ENCODE results near the gene TOX3.

TOX3 gene

DNA sequence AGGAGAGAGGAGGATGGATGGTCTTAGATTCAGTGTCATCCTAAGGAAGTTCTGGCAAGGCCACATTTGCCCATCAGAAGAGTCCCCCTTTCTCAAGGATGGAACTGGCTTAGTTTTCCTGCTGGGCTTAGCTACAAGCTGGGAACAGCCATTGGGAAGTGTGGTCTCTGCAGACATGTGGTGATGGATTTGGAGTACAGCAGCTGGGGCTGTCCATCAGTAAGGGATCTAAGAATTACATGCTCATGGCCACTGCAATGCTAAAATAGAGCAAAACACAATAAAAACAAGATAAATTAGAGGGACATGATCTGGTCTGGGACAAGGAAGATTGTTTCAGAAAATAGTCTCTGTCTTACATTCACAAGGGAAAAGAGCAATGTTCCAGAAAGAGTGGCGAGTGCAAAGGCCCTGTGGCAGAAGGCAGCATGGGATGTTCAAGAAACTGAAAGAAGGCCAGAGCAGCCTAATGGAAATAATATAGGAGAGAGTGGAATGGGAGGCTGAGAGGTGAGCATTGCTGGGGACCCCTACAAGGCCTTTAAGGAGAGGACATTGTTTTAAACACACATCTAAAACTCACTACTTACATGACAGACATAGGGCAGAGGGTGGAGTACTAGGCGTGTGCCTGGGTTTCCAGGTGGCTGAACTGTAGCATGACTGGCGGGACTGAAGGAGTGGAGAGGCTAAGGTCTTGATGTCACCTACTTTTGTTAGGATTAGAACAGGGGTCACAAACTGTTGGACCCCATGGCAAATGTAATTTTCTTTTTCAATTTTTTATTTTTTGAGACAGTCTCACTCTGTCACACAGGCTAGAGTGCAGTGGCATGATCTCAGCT is 17.0 kb upstream of the TOX3 start:
- no peak for DNase-seq (ENCODE audit: low read depth)

DNA sequence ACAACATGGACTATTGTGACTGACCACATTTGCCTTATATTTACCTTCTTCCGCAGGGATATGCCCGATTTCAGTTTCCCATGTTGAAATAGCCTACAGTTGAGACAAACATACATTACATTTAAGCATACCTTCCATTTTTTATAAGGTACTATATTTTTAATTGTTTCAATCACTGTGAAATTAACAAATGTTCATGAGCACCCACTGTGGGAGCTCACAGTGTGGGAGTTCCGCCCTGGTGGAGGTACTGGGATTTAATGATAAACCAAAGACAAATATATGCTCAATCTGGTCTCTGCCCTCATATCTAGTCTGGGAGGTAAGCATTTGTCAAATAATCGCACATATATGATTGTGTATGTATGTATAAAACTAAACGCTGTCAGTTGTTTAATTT is 15.8 kb upstream of the TOX3 start:
- DNase-seq (ENCODE audit: low read depth): no peak

DNA sequence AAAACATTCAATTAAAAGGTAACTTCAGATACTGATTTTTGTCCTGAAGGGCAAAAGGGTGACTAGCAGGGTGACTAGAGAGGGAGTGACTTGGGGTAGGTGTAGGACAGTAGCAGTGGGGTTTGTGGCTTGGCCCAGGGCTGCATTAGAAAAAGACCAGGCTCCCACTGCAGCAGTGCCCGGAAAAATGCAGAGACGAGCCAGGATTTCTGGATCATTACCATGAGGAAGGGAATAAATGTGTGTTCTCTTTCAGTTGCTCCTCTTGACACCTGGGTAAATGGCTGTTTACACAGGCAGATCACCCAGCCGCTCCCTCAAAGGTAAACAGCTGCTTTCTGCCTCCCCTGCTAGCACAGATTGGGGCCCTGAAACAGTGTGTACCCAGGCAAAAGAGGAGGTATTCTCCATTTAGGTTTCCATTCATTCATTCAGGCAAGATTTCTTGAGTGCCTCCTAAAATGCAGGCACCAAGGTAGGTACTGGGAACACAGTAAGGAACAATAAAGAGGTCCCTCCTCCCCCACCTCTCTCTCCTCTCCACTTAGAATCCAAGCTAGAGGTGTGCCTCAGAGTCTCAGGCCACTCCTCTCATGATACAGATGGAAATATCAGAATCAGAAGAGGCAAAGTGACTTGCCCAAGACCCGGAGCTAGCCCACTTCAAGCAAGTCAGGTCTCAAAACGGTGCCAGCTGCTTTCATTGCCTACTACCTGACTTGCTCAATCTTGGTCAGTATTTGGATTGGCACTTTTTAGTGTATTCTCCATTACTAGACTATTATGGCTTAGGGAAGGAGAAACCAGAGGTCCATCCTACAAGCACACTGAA is 15.2 kb upstream of the TOX3 start:
- no peak for DNase-seq (ENCODE audit: low read depth)

- DNase-seq (ENCODE audit: low read depth): no peak
Observed at GRCh38 chr16:52558448-52558847, 11.5 kb upstream of the TOX3 start.

- no peak for DNase-seq (ENCODE audit: low read depth)
Observed at GRCh38 chr16:52557236-52557635, 10.3 kb upstream of the TOX3 start.

DNA sequence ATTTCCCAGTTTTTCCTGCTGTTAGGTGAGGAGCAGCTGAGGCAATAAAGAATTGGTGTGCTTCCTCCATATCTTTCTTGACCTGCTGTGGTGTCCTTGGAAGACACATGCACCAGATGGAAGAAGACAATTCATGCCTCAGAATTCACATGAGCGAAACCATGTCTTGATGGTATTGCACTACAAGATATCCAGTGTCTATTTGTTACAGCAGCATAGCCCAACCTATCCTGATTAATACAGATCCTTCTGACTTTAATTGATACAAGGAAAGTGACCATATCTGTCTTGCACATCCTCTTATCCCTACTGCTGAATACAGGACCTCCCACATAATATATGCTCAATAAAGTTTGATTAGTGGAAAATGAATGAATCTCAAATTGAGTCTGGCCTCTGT is 9.1 kb upstream of the TOX3 start:
- DNase-seq (ENCODE audit: low read depth): no peak

DNA sequence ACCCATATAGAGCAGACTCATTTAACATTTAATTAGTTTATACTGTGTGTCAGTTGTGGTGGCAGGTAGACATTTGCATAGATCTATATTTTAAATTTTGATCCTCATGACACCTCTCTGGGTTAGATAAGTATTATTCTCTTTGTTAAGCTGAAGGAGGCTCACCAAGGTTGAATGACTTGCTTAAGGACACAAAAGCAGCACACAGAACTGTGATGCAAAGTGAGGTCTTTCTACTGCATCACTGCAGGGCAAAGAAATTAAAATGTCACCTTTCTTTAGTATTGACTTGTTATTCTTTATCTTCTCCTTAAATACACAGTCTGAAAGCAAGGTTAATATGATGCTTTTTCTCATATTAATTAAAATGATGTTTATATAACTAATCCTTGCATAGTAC is 8.6 kb upstream of the TOX3 start:
- DNase-seq (ENCODE audit: low read depth): no peak

DNA sequence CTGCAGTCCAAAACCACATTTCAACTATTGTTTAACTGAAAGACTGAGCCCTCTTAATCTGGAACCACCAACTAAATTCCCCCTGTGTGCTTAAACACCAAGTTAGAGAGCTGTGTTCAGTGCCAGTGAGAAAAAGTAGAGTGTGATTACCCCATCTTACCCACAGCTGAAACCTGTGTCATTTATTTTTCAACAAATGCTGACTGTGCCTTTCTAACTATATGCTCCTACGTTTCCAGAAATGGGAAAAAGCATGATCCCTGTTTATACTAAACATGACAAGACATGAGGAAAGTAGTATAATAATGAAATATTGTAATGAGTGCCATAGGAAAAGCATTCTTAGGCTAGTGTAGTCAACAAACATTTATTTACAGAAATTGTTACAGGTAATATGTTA is 7.4 kb upstream of the TOX3 start:
- no peak for DNase-seq (ENCODE audit: low read depth)

GRCh38 chr16:52553322-52553721 is 6.4 kb upstream of the TOX3 start:
- no peak for DNase-seq (ENCODE audit: low read depth)

DNA sequence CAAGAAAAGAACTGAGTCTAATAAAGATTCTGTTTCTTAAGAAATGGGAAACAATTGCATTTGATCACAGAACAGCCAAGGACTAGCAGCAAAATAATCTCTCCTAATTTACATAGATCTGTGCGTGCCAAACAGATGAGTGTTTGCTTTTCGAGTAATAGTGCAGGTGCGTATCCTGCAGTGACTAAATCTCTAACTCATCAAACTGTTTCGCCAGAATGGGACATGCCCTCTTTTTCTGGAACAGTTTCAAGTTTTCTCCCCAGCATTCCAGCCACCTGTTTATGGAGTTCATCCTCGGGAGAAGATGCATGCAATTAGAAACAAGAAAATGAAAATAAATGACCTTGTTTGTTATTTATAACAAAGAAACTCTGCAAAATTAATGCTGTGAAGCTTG is 5.7 kb upstream of the TOX3 start:
- no peak for DNase-seq (ENCODE audit: low read depth)

- no peak for DNase-seq (ENCODE audit: low read depth)
Observed at GRCh38 chr16:52549011-52549692, 2.2 kb upstream of the TOX3 start.

- no peak for DNase-seq (ENCODE audit: low read depth)
Observed at GRCh38 chr16:52548261-52549010, 1.5 kb upstream of the TOX3 start.

GRCh38 chr16:52547834-52548215 is 882 bp upstream of the TOX3 start:
- no peak for DNase-seq (ENCODE audit: low read depth)

- no peak for DNase-seq (ENCODE audit: low read depth)
Observed at GRCh38 chr16:52546291-52547003, 496 bp downstream of the TOX3 start.

- DNase-seq (ENCODE audit: low read depth): no peak
Observed at GRCh38 chr16:52545898-52546266, 1.1 kb downstream of the TOX3 start.

DNA sequence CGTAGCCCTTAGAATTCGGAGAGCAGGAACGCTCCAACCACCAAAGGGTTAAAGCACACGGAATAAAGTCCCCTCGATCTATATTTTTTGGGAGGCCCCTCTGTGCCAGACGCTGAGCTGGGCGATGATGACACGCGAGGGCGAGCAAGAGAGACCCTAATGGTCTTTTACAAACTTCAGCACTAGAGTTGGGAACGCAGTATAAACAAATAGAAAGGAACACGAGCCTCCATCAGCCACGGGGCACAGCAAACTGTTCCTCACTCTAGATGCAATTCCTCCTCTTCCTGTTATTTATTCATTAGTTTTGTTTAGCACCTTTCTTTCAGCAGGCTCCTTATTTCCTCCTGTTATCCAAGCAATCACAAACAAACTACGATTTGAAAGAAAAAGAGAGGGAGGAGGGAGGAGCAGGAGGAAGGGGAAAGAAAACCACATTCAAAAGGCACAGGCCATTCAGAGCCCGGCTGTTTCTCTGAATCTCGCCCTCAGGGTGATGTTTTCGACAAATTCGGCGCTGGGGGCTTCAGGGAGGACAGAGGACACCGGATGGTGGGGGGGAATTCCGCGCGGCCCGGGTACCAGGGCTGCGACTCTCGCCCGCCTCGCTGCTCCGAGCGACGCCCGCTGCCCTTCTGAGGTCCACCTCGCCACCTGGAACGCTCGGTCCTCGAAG is 1.6 kb downstream of the TOX3 start:
- no peak for DNase-seq (ENCODE audit: low read depth)

DNA sequence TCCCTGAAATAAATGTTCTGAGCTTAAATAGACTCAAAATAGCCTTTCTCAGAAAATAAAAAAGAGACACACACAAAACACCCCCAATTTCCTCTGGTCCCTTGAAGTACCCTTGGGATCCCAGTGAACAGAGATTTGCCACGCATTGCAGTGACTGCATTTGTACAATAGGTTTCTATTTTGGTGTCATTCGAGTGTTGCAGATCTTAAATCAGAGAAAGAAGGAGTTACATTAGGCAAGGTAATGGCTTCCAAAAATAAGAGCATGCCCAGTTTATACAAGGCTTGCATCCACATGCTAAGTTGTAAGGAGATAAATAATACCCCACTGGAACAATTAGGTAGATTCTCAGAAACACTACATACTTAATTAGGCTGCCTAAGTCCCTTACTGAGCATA is 2.2 kb downstream of the TOX3 start:
- DNase-seq (ENCODE audit: low read depth): no peak

DNA sequence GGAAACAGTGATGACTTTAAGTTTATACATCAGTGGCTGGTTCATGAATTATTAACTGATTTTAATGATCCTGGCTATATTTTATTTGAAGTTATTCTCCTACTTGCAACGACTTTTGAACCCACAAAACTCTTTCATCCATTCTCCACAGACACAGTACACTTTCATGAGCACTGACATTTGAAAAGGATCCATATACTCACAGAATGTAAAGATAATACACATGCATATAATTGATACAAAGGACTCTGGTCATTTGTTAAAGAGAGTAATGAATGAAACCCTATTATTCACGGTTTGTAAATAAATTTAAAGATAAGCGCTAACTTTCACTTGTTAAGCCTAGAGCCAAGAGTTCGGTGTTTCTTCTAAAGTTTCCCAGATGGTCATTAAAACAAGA is 3.3 kb downstream of the TOX3 start:
- DNase-seq (ENCODE audit: low read depth): no peak

- DNase-seq (ENCODE audit: low read depth): no peak
Observed at GRCh38 chr16:52540910-52541309, 6.0 kb downstream of the TOX3 start.

DNA sequence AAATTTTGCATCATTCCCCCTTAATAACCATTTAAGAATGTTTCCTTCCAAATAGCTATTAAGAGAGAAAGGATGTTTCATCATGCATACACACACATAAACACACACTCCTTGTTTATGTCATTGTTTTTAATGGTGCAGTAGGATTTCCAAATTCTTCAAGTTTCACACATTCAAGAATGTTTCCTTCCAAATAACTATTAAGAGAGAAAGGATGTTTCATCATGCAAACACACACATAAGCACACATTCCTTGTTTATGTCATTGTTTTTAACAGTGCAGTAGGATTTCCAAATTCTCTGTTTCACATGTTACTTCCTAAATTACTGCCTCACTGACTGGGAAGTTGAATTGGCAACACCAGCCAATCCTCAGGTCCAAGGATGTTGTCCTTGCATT is 7.8 kb downstream of the TOX3 start:
- DNase-seq (ENCODE audit: low read depth): no peak

- no peak for DNase-seq (ENCODE audit: low read depth)
Observed at GRCh38 chr16:52538511-52538910, 8.4 kb downstream of the TOX3 start.
